Measurements from ENCODE around the gene PDS5B. TPM values are rescaled to one million over a fixed set of nuclear protein-coding genes. Genes with fewer than 3 reads are reported as not detected.

Gene PDS5B
- total RNA-seq, 4 donors from 2014 or later = 18.0 to 27.3 (median 21.2) TPM

DNA sequence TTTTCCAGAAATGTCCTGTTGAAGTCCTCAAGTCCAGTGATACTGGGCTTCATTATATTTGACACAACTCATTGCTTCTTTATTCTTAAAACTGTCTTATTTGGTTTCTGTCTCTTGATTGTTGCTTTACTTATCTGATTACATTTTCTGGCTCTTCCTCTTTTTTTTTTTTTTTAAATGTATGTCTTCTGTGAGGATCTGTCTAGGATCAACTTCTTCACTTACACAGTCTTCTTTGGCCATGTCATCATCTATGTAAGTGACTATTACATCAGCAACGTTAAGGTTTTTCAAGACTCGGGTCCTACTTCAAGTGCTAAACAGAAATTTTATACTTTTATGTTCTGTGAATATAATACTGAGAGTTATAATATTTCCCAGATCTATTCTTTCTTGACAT, 162.1 kb downstream of the PDS5B start:
- no peak for DNase-seq
- in situ Hi-C loops (cut with MboI; ENCODE audit: low sequenced_read_pairs in 4 of 4) (no loop called here), intact Hi-C loops (cut with DNase I; ENCODE audit: low total_unique reads) (no loop called here)
- no peaks in the 10 kb centered on the region for H3K4me1 ChIP-seq
- H3K9me3 ChIP-seq = no peaks in the 10 kb centered on the region
- H3K27ac ChIP-seq = no peak overlapping the region
- ATAC-seq = no peak
- no peak overlapping the region for H3K4me3 ChIP-seq
- H3K36me3 ChIP-seq = peaks cover 0 to 29% of the 10 kb centered on the region in 2 donors
- H3K27me3 ChIP-seq = no peaks in the 10 kb centered on the region
- TF ChIP-seq, protein P1, sequence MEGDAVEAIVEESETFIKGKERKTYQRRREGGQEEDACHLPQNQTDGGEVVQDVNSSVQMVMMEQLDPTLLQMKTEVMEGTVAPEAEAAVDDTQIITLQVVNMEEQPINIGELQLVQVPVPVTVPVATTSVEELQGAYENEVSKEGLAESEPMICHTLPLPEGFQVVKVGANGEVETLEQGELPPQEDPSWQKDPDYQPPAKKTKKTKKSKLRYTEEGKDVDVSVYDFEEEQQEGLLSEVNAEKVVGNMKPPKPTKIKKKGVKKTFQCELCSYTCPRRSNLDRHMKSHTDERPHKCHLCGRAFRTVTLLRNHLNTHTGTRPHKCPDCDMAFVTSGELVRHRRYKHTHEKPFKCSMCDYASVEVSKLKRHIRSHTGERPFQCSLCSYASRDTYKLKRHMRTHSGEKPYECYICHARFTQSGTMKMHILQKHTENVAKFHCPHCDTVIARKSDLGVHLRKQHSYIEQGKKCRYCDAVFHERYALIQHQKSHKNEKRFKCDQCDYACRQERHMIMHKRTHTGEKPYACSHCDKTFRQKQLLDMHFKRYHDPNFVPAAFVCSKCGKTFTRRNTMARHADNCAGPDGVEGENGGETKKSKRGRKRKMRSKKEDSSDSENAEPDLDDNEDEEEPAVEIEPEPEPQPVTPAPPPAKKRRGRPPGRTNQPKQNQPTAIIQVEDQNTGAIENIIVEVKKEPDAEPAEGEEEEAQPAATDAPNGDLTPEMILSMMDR (IDR thresholded peaks at IDR 0.05 in 4 of 5, conservative IDR thresholded peaks at IDR 0.05 in 1 of 5) = no peak
- no peak for TF ChIP-seq POLR2A (IDR thresholded peaks at IDR 0.05)

DNA sequence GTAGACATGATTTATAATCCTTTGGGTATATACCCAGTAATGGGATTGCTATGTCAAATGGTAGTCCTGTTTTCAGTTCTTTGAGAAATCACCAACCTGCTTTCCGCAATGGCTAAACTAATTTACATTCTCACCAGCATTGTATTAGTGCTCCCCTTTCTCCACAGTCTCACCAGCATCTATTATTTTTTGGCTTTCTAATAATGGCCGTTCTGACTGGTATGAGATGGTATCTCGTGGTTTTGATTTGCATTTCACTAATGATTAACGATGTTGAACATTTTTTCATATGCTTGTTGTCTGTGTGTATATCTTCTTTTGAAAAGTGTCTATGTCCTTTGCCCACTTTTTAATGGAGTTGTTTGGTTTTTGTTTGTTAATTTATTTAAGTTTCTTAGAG, 165.1 kb downstream of the PDS5B start:
- intact Hi-C loops (cut with DNase I; ENCODE audit: low total_unique reads) (no loop called here), in situ Hi-C loops (cut with MboI; ENCODE audit: low sequenced_read_pairs in 4 of 4) (no loop called here)
- ATAC-seq (no peak), DNase-seq (no peak)
- Histone ChIP-seq H3K9me3 (no peaks in the 10 kb centered on the region), H3K27ac (no peak overlapping the region), H3K4me1 (no peaks in the 10 kb centered on the region), H3K36me3 (peaks cover 0 to 25% of the 10 kb centered on the region in 2 donors), H3K27me3 (no peaks in the 10 kb centered on the region), H3K4me3 (no peak overlapping the region)
- no peak for TF ChIP-seq POLR2A (IDR thresholded peaks at IDR 0.05)
- TF ChIP-seq, protein P1 (IDR thresholded peaks at IDR 0.05 in 4 of 5, conservative IDR thresholded peaks at IDR 0.05 in 1 of 5) = no peak

DNA sequence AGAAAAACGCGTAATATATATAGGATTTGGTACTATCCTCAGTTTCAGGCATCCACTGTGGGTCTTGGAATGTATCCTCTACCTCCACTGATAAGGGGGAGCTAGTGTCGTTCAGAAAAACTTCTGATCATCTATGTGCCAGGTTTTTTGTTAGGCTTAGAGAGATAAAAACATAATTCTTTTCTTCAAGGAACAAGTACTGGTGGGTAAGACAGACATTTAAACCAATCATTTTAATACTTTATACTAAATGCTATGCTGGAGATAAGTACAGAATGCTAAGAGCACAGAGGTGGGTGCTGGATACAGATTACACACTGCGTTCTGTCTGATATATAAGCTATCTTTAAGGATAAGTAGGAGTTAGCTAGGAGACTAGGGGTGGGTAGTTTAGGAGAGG, 166.1 kb downstream of the PDS5B start:
- Histone ChIP-seq H3K4me1 (no peaks in the 10 kb centered on the region), H3K27me3 (no peaks in the 10 kb centered on the region), H3K36me3 (peaks cover 0 to 19% of the 10 kb centered on the region in 2 donors), H3K27ac (no peak overlapping the region), H3K9me3 (no peaks in the 10 kb centered on the region), H3K4me3 (no peak overlapping the region)
- DNase-seq (no peak), ATAC-seq (no peak)
- TF ChIP-seq, protein P1 (IDR thresholded peaks at IDR 0.05 in 4 of 5, conservative IDR thresholded peaks at IDR 0.05 in 1 of 5) = no peak
- TF ChIP-seq POLR2A (IDR thresholded peaks at IDR 0.05) = no peak
- intact Hi-C loops (cut with DNase I; ENCODE audit: low total_unique reads) (no loop called here), in situ Hi-C loops (cut with MboI; ENCODE audit: low sequenced_read_pairs in 4 of 4) (no loop called here)

DNA sequence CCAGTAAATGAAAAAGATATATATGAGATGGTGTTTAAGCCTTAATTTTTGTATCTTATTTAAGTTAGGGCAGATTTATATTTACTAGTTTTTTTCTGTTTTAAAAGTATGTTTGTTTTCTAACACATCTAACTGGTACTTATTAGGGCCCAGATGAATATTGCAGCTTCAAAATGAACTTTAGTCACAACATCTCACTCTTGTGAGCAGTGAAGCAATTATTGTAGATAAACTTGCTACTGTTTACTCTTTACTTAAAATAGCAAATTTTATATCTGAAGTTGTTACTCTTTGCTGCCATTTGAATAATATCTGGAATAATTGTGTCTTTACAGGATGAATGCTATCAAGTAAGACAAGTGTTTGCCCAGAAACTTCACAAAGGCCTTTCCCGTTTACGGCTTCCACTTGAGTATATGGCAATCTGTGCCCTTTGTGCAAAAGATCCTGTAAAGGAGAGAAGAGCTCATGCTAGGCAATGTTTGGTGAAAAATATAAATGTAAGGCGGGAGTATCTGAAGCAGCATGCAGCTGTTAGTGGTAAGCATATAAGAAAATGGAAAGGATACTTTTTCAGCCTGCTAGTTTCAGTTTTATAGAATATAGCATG, 166.8 kb downstream of the PDS5B start:
- peaks cover 0 to 20% of the 10 kb centered on the region in 2 donors for H3K36me3 ChIP-seq
- no peaks in the 10 kb centered on the region for H3K9me3 ChIP-seq
- TF ChIP-seq POLR2A (IDR thresholded peaks at IDR 0.05) = no peak
- TF ChIP-seq, protein P1 (IDR thresholded peaks at IDR 0.05 in 4 of 5, conservative IDR thresholded peaks at IDR 0.05 in 1 of 5) = no peak
- DNase-seq = no peak
- ATAC-seq = no peak
- in situ Hi-C loops (cut with MboI; ENCODE audit: low sequenced_read_pairs in 4 of 4) = no loop called here
- intact Hi-C loops (cut with DNase I; ENCODE audit: low total_unique reads) = no loop called here
- H3K27ac ChIP-seq = no peak overlapping the region
- no peaks in the 10 kb centered on the region for H3K27me3 ChIP-seq
- H3K4me1 ChIP-seq = no peaks in the 10 kb centered on the region
- H3K4me3 ChIP-seq = no peak overlapping the region

DNA sequence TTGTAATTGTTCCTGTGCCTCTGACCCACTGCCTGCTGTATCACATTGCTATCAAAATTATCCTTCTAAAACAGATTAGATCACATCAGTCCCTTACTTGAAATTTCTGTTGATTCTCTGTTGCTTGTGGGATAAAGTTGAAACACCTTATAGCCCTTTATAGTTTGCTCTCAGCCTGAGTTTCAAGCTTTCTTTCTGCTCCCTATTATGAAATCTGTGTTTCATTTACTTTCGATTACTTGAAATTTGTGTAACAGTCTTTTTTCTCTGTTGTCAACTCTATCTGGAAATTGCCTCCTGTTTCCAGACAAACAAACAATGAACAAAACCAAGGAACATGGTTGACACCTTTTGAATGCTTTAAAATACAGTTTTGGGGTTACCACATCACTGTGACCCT, 167.9 kb downstream of the PDS5B start:
- Histone ChIP-seq H3K36me3 (peaks cover 0 to 31% of the 10 kb centered on the region in 2 donors), H3K9me3 (no peaks in the 10 kb centered on the region), H3K27ac (no peak overlapping the region), H3K4me3 (no peak overlapping the region), H3K27me3 (no peaks in the 10 kb centered on the region), H3K4me1 (no peaks in the 10 kb centered on the region)
- DNase-seq = no peak
- TF ChIP-seq POLR2A (IDR thresholded peaks at IDR 0.05) = no peak
- TF ChIP-seq, protein P1 (IDR thresholded peaks at IDR 0.05 in 4 of 5, conservative IDR thresholded peaks at IDR 0.05 in 1 of 5) = no peak
- ATAC-seq = no peak
- intact Hi-C loops (cut with DNase I; ENCODE audit: low total_unique reads) (no loop called here), in situ Hi-C loops (cut with MboI; ENCODE audit: low sequenced_read_pairs in 4 of 4) (no loop called here)

All from gastrocnemius medialis (tissue), 4 donors.